Measurements from ENCODE around the gene AADACL2. TPM values are rescaled to one million over a fixed set of nuclear protein-coding genes. Genes with fewer than 3 reads are reported as not detected.

AADACL2 gene
- total and polyA plus RNA-seq, 2 experiments from 2014 or later: 0.10 TPM; not detected in 1

DNA sequence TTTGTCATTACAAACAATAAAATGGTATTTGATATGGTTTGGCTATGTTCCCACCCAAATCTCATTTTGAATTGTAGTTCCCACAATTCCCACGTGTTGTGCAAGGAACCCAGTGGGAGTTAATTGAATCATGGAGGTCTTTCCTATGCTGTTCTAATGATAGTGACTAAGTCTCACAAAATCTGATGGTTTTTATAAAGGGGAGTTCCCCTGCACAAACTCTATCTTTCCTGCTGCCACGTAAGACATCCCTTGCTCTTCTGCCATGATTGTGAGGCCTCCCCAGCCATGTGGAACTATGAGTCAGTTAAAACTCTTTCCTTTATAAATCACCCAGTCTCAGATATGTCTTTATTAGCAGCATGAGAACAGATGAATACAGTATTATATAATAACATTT lies 64.7 kb downstream of the AADACL2 start:
- no peak overlapping the region for H3K27ac ChIP-seq
- no peak for DNase-seq (ENCODE audit: low spot score)
- 93% methylated on average over 2 of the region's 2 CpGs for WGBS (ENCODE audit: low lambda C conversion rate, missing lambda C conversion rate)
- no peak overlapping the region for H2AFZ ChIP-seq
- H3K4me2 ChIP-seq: no peak overlapping the region
- TF ChIP-seq, protein P1, sequence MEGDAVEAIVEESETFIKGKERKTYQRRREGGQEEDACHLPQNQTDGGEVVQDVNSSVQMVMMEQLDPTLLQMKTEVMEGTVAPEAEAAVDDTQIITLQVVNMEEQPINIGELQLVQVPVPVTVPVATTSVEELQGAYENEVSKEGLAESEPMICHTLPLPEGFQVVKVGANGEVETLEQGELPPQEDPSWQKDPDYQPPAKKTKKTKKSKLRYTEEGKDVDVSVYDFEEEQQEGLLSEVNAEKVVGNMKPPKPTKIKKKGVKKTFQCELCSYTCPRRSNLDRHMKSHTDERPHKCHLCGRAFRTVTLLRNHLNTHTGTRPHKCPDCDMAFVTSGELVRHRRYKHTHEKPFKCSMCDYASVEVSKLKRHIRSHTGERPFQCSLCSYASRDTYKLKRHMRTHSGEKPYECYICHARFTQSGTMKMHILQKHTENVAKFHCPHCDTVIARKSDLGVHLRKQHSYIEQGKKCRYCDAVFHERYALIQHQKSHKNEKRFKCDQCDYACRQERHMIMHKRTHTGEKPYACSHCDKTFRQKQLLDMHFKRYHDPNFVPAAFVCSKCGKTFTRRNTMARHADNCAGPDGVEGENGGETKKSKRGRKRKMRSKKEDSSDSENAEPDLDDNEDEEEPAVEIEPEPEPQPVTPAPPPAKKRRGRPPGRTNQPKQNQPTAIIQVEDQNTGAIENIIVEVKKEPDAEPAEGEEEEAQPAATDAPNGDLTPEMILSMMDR (IDR thresholded peaks at IDR 0.05; ENCODE audit: poor library complexity): no peak
- TF ChIP-seq EZH2phosphoT487 (IDR thresholded peaks at IDR 0.05; ENCODE audit: low read depth, severe bottlenecking, unreplicated experiment) (no peak), EZH2 (IDR thresholded peaks at IDR 0.05; ENCODE audit: borderline replicate concordance) (no peak)
- H3K79me2 ChIP-seq: no peaks in the 10 kb centered on the region
- H3K9me3 ChIP-seq (ENCODE audit: low read depth): no peaks in the 10 kb centered on the region
- H3K27me3 ChIP-seq: no peaks in the 10 kb centered on the region
- no peak overlapping the region for H3K4me3 ChIP-seq
- no peaks in the 10 kb centered on the region for H3K36me3 ChIP-seq (replicated peaks; ENCODE audit: insufficient read depth, low read depth)
- no peaks in the 10 kb centered on the region for H4K20me1 ChIP-seq (ENCODE audit: insufficient read depth, poor library complexity, severe bottlenecking)
- H3K9me2 ChIP-seq (replicated peaks; ENCODE audit: insufficient read depth): no peaks in the 10 kb centered on the region
- H3K4me1 ChIP-seq (ENCODE audit: insufficient read depth): no peaks in the 10 kb centered on the region

DNA sequence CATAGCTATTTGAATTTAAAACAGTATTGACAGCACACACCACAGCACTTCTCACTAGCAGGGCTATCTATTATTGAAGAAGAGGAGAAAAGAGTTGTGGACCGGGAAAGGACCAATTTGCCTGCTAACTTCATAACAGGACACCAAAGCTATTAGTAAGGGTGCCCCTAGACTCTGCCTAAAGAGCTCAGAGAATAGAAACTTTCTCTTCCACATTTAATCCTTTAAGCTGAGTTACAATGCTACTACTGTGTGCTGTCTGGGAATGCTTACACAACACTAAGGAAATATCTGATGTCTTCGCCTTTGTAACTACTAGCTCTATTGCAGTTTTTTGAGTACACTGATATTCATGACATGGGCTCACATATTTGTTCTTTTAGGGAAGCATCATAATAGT lies 66.7 kb downstream of the AADACL2 start:
- DNase-seq (ENCODE audit: low spot score): no peak
- 73% methylated on average over 2 of the region's 2 CpGs for WGBS (ENCODE audit: low lambda C conversion rate, missing lambda C conversion rate)

DNA sequence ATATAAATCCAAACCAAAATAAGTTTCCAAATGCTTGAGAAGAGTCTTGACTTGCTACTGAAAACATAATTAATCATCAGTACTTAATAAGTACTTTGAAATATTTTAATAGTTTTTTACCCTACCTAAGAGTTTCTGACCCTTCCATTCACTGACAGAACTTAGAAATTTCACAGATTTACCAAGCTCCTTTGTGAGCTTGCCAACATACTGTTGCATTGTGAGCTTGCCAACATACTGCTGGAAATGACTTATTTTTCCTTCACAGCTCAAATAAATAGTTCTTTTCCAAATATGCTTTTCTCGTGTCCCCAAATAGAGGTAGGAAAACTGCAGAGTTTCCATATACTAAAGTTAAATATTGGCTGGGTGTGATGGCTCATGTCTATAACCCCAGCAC lies 70.5 kb downstream of the AADACL2 start:
- DNase-seq (ENCODE audit: low spot score): no peak
- H3K79me2 ChIP-seq: no peaks in the 10 kb centered on the region
- H3K27ac ChIP-seq: no peak overlapping the region
- H2AFZ ChIP-seq: no peak overlapping the region
- H4K20me1 ChIP-seq (ENCODE audit: insufficient read depth, poor library complexity, severe bottlenecking): no peaks in the 10 kb centered on the region
- no peaks in the 10 kb centered on the region for H3K9me2 ChIP-seq (replicated peaks; ENCODE audit: insufficient read depth)
- 100% methylated on average over 1 of the region's 1 CpG for WGBS (ENCODE audit: low lambda C conversion rate, missing lambda C conversion rate)
- H3K27me3 ChIP-seq: no peaks in the 10 kb centered on the region
- TF ChIP-seq EZH2phosphoT487 (IDR thresholded peaks at IDR 0.05; ENCODE audit: low read depth, severe bottlenecking, unreplicated experiment) (no peak), EZH2 (IDR thresholded peaks at IDR 0.05; ENCODE audit: borderline replicate concordance) (no peak)
- TF ChIP-seq, protein P1 (IDR thresholded peaks at IDR 0.05; ENCODE audit: poor library complexity): no peak
- no peaks in the 10 kb centered on the region for H3K9me3 ChIP-seq (ENCODE audit: low read depth)
- H3K4me3 ChIP-seq: no peak overlapping the region
- no peak overlapping the region for H3K4me2 ChIP-seq
- no peaks in the 10 kb centered on the region for H3K36me3 ChIP-seq (replicated peaks; ENCODE audit: insufficient read depth, low read depth)
- no peaks in the 10 kb centered on the region for H3K4me1 ChIP-seq (ENCODE audit: insufficient read depth)

More for the DNA sequence above, 66.7 kb downstream of the AADACL2 start:
- Histone ChIP-seq H3K4me3 (no peak overlapping the region), H3K9me2 (replicated peaks; ENCODE audit: insufficient read depth) (no peaks in the 10 kb centered on the region), H2AFZ (no peak overlapping the region), H3K27ac (no peak overlapping the region), H3K27me3 (no peaks in the 10 kb centered on the region), H3K9me3 (ENCODE audit: low read depth) (no peaks in the 10 kb centered on the region), H3K36me3 (replicated peaks; ENCODE audit: insufficient read depth, low read depth) (no peaks in the 10 kb centered on the region), H3K79me2 (no peaks in the 10 kb centered on the region), H3K4me1 (ENCODE audit: insufficient read depth) (no peaks in the 10 kb centered on the region), H4K20me1 (ENCODE audit: insufficient read depth, poor library complexity, severe bottlenecking) (no peaks in the 10 kb centered on the region), H3K4me2 (no peak overlapping the region)
- TF ChIP-seq EZH2phosphoT487 (IDR thresholded peaks at IDR 0.05; ENCODE audit: low read depth, severe bottlenecking, unreplicated experiment): no peak
- no peak for TF ChIP-seq EZH2 (IDR thresholded peaks at IDR 0.05; ENCODE audit: borderline replicate concordance)
- TF ChIP-seq, protein P1 (IDR thresholded peaks at IDR 0.05; ENCODE audit: poor library complexity): no peak

DNA sequence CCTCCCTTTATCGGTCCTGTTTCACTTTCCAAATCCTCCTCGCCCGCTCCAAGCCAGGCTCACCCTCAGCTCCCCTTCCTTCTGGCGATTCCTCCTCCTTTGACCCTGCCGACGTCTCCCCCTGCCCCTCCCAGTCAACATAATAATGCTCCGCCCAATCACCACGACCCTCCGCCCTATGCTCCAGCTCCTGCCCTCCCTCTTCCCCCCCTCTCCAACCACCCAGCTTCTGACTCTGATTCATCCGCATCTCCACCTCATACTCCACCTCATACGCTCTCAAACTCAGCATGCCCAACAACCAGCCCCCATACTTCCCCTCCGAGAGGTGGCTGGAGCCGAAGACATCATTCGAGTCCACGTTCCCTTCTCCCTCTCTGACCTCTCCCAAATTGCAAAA lies 73.1 kb downstream of the AADACL2 start:
- TF ChIP-seq, protein P1 (IDR thresholded peaks at IDR 0.05; ENCODE audit: poor library complexity): no peak
- no peak for TF ChIP-seq EZH2 (IDR thresholded peaks at IDR 0.05; ENCODE audit: borderline replicate concordance)
- TF ChIP-seq EZH2phosphoT487 (IDR thresholded peaks at IDR 0.05; ENCODE audit: low read depth, severe bottlenecking, unreplicated experiment): no peak
- DNase-seq (ENCODE audit: low spot score): no peak
- WGBS (ENCODE audit: low lambda C conversion rate, missing lambda C conversion rate): 98% methylated on average over 11 of the region's 15 CpGs

More for the DNA sequence above, 73.1 kb downstream of the AADACL2 start:
- no peak overlapping the region for H3K27ac ChIP-seq
- no peaks in the 10 kb centered on the region for H4K20me1 ChIP-seq (ENCODE audit: insufficient read depth, poor library complexity, severe bottlenecking)
- no peaks in the 10 kb centered on the region for H3K9me2 ChIP-seq (replicated peaks; ENCODE audit: insufficient read depth)
- H3K27me3 ChIP-seq: no peaks in the 10 kb centered on the region
- H3K4me3 ChIP-seq: no peak overlapping the region
- H3K4me1 ChIP-seq (ENCODE audit: insufficient read depth): no peaks in the 10 kb centered on the region
- no peak overlapping the region for H2AFZ ChIP-seq
- H3K9me3 ChIP-seq (ENCODE audit: low read depth): no peaks in the 10 kb centered on the region
- H3K4me2 ChIP-seq: no peak overlapping the region
- no peaks in the 10 kb centered on the region for H3K79me2 ChIP-seq
- no peaks in the 10 kb centered on the region for H3K36me3 ChIP-seq (replicated peaks; ENCODE audit: insufficient read depth, low read depth)

Measured in hepatocyte (in vitro differentiated cells).